GM21529 (cell line): ENCODE data around the gene NCOA1.
"Not testable (repeated sequence)": the region's sequence is repeated elsewhere in the genome, so short reads cannot be mapped to it uniquely, and the experiment has no call there.

Experiments
- ATAC-seq: cut with Tn5 transposase; IDR thresholded peaks from one replicate; pipeline ENCODE4 v1.9.1; 2021; ENCODE audit not compliant: unreplicated experiment

The NCOA1 gene

DNA sequence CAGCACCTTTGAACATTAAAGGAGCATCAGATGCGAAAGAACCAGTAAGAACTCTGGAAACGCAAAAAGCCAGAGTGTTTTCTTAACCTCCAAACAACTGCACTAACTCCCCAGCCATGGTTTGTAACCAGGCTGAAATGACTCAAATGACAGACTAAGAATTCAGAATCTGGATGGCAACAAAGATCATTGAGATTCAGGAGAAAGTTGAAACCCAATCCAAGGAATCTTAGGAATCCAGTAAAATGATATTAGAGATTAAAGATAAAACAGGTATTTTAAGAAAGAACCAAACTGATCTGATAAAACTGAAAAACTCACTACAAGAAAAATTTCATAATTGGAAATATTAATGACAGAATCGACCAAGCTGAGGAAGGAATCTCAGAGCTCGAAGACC, 185.4 kb downstream of the NCOA1 start:
- no peak for ATAC-seq

DNA sequence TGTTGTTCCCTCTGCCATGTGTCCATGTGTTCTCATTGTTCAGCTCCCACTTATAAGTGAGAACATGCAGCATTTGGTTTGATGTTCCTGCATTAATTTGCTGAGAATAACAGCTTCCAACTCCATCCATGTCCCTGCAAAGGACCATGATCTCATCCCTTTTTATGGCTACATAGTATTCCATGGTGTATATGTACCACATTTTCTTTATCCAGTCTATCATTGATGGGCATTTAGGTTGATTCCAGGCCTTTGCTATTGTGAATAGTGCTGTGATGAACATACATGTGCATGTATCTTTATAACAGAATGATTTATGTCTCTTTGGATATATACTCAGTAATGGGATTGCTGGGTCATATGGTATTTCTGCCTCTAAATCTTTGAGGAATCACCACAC, 187.0 kb downstream of the NCOA1 start:
- ATAC-seq: not testable (repeated sequence)

DNA sequence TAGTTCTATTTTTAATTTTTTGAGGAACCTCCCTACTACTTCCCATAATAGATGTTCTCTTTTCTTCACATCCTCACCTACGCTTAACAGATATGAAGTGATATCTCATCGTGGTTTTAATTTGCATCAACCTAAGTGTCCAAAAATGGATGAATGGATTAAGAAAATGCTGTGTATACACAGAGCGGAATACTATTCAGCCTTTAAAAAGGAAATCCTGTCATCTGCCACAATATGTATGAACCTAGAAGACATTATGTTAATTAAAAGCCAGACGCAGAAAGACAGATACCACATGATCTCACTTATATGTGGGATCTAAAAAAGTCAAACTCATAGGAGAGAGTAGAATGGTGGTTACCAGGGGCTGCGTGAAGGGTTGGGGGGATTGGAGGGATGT, 189.1 kb downstream of the NCOA1 start:
- ATAC-seq: no peak

DNA sequence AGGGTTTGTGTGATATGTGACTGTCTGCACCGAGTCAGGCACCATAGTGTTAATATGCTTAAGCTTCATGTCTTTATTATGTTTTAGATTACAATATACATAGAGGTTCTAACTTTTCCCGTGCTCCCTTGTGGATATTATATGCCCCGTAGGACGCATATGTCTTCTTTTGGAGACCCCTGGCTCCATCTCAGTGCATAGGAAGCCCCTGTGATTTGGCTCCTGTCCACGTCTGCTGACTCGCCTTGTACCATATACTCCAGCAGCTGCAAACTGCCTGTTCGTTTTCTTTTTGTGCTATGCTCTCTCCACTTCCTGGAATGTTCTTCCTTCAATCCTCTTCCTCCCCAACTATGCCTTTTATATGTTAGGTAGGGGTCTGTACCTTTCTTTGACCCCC, 191.2 kb downstream of the NCOA1 start:
- no peak for ATAC-seq

DNA sequence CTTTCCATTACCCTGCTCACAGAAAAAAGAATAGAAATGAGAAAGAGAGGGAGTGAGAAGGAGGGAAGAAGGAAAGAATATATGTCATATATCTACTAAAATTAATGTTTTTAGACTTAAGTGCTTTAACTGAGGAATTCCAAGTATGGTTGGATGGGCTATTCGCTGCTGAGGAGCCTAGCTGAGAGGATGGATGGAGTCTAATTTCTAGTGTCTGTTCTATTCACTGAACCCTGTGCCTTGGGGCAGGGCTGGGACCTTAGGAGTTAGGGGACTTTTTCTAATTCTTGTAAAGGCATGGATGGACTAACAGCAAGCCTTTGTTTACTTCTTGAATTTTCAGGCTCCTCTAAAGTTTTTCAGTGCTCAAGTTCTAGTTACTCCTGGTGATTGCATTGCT, 192.4 kb downstream of the NCOA1 start:
- no peak for ATAC-seq

DNA sequence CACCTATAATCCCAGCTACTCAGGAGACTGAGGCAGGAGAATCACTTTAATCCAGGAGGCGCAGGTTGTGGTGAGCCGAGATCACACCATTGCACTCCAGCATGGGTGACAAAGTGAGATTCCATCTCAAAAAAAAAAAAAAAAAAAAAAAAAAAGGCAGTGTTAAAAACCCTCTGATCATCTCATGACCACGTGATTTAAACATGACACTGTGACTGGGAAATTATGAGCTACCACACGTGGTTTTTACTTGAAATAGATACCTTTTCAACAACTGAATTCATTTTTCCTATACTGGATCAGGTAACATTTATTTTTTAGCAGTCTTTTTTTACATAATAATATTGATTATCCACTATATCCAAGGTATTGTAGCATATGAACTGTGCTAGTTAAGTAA, 199.5 kb downstream of the NCOA1 start:
- ATAC-seq: no peak

DNA sequence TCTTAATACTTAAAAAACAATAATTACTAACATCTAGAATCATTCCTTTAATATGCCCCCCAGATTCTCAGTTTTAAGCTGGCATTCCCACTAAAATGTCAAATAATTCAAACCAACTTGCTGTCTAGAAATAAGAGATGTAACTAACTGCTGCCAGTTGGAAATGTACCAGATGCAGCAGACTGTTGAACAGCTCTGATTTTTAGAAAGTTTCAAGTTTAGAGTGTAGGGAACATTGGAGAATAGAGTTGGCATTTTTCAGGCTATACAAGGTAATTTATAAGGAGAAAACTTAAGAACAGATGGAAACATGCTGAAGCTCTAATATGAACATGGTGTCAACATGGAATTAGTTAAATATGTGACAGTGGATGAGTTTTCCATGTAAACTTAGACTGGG, 200.8 kb downstream of the NCOA1 start:
- no peak for ATAC-seq

DNA sequence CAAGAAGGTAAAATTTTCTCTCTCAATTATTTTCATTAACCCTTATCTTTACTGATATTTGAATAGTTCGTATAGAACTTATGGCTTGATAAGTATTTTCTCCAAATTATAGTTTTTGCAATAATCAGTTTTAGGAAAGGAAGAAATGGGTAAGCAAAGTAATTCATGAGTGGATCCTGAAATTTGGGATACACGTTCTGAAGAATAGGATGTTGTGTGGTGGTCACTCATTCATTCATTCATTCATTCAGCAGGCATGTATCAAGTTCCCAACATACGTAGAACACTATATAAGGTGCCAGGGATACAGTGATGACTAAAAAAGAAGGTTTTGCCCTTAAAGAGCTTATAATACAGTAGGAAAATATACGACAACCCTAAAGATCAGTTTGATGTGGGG, 206.7 kb downstream of the NCOA1 start:
- no peak for ATAC-seq

DNA sequence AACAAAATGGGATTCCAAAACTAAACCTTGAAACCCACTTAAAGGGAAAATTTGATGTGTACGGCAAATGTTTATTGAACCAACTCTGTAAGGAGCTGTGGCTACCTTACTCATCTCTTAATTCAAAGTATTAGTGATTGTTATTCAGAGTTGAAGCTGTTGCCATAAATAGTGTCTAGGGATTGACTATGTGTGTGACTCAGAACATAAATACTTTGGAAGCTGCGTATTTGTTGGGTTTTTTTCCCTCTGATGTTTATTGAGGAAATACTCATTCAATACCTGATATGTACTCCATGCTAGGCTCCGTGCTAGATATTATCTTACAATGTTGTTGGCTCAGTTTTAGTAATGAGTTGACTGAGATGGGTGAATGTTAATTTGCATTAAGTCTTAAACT, 211.7 kb downstream of the NCOA1 start:
- ATAC-seq: no peak

DNA sequence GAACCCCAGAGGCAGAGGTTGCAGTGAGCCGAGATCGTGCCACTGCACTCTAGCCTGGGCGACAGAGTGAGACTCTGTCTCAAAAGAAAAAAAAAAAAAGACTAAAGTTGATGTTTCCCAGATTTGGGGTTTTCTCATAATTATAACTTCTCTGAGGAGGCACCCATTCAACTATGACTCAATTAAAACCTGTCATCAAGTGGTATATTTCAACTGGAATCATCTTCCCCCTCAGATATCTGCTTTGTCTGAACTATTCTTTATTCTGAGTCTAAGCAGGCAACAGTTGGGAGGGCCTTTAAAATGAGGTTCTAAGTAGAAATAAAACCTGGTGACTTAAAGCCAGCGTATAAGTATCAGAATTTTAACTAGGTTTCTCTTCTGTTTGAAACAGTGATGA, 213.6 kb downstream of the NCOA1 start:
- no peak for ATAC-seq

DNA sequence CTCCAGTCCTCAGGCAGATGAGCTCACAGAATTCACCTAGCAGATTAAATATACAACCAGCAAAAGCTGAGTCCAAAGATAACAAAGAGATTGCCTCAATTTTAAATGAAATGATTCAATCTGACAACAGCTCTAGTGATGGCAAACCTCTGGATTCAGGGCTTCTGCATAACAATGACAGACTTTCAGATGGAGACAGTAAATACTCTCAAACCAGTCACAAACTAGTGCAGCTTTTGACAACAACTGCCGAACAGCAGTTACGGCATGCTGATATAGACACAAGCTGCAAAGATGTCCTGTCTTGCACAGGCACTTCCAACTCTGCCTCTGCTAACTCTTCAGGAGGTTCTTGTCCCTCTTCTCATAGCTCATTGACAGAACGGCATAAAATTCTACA, 216.1 kb downstream of the NCOA1 start:
- ATAC-seq: no peak

DNA sequence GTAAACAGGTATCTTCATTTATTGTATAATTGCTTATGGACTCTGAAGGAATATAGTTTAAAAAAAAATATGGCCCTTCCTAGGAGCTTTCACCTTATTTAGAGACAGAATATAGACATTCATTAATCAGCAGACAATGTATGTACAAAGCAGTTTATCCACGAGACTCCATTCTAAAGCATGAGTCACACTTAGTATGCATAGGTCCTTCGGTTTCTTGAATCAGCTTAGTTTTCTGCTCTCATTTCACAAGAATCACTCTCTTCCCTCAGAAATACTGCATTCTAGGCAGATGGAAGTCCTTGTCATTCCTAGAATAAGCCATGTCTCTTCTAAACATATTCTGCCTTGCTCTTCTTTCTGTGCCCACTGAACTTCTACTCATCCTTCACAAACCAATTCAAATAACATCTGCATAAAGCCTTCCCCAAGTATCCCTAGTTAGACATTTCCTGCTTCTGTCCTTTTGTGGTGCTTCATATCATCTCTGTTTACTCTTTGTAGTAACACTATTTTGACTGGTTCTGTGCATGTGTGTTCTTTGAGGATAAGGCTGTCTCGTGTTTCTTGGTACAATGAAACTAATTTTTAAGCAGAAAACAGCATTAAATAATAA, 217.6 kb downstream of the NCOA1 start:
- ATAC-seq: no peak

DNA sequence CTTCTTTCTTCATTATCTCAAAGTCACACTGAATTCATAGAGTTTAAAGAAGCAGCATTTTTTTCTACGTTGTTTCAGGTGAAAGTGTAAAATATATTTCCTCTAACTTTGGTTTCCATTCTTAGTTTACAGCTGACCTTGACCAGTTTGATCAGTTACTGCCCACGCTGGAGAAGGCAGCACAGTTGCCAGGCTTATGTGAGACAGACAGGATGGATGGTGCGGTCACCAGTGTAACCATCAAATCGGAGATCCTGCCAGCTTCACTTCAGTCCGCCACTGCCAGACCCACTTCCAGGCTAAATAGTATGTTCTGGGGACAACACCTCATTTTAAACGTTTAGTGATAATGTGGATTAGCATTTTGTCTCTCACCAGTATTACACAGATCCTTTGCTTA, 219.8 kb downstream of the NCOA1 start:
- no peak for ATAC-seq

DNA sequence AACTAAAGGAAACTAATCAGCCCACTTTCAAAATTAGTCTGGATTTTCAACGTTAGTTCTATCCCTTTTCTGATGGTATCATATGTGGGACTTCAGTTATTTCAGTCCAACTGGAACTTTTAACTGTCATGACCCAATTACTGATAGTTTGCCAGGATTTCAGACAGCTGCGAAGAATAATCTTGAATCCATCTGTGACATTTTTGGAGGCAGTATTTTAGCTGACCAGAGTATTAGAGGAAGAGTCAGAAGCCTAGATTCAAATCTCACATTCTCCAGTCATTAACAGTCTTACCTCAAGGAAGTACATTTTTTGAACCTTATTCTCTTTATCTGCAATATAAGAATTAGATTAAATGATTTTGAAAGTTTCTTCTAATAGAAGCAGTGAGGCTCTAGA, 220.8 kb downstream of the NCOA1 start:
- ATAC-seq: no peak

DNA sequence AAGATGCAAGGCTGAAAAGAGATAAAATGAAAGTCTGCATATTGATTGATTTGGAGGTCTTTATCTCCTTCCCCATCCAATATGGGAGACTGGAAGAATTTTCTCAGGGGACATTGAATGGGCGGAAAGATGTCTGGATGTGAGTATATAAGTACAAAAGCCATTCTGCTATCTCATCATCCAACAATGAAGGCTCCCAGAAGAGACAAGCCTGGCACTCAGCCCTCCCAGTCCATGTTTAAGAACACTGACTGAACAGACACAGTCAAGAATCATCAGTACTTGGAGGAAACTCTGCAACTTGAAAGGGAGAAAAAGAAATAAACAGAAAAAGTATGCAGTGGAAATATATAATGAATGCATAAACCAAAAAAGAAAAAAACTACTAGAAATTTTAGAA, 221.2 kb downstream of the NCOA1 start:
- no peak for ATAC-seq

DNA sequence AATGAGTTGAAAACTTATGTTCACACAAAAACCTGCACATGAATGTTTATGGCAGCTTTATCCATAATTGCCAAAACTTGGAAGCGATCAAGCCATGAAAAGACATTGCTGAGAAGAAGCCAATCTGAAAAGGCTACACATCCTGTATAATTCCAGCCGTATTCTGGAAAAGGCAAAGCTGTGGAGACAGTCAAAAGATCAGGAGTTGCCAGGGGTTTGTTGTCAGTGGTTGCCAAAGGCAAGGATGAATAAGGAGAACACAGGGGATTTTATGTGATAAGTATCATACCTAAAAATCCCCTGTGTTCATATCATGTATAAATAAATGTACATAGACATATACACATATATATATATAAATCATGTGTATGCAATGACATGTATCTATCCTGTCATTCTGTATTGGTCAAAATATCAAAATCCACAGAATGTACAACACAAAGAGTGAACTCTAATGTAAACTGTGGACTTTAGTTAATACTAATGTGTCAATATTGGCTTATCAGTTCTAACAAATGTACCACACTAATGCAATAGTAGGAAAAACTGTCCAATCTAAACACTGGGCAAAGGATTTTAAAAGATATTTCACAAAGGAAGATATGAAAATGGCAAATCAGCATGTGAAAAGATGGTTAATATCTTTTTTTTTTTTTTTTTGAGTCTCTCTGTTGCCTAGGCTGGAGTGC, 226.4 kb downstream of the NCOA1 start:
- no peak for ATAC-seq

DNA sequence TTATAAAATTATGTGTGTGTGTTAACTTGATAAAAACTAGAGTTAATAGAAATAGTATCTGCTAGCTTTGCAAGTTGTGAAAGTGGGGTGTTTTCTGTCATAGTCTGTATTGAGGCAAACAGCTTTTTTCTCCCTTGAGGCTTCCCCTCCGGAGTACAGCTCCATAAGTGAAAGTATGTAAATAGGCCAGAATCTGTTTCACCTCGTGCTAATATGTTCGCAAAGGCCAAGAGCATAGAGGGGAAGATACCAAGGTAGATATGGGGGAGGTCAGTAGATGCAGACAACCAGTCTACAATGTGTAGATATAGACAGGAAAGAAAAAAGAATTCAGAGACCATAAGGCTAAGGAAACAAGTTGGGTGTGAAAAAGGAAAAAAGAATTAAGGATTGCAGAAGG, 229.3 kb downstream of the NCOA1 start:
- ATAC-seq: peak; percentile 93

DNA sequence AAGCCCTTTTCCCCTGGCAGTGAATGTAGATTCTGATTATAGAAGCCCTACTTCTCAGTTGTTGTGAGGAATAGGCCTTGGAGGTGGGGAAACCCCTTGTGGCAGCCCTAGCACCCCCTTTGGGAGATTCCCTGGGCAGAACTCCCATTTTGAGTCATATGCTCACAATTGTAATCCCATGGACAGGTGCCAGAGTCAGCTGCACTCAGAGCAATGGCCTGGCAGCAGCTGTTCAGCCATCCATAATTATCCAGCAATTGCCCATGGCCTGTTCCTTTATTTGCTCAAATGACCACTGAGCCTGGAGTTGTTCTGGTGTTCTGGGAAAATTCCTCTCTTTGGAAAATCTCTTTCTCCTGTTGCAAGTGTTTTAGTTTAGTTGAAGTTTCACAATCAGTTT, 230.4 kb downstream of the NCOA1 start:
- no peak for ATAC-seq

DNA sequence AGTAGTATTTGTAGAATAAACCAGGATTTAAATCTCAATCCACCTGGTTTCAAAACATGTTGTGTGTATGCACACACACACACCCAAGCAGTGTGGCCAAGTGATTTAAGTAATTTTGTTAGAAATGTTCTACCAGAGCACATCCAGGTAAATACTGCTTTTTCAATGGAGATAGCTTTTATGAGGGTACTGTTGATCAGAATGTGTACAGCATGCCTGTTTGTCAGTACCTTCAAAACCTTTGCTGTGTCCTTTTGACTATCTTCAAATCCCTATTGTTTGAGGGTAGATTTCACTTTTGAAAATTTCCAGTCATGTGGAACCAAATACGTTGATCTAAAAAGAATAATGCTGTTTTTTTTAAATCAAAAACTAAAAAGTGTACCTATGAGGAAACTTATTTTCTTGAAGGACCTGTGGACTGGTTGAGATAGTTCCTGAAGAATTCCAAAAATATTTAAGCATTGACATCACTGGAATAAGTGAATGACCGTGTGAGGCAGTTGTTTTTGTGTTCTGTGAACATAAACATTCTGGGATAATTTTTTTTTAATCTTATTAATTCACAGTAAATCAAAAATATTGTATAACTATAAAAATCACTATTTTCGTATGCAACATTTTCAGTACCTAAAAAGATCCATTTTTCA, 231.2 kb downstream of the NCOA1 start:
- ATAC-seq: no peak

DNA sequence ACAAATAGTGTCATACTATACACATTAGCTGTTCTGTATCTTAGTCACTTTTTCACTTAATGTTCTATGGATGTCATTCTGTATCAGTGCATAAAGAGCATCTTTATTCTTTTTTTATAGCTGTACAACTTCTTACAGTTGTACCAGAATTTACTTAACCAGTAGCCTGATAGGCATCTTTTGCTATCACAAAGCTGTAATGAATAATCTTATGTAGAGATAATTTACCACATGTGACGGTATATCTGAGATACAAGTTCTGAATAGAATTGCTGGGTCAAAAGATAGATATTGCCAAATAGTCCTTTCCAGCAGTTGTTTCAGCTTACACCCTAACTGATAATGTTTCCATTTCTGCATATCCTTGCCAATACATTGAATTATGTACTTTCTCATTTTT, 232.1 kb downstream of the NCOA1 start:
- ATAC-seq: no peak

DNA sequence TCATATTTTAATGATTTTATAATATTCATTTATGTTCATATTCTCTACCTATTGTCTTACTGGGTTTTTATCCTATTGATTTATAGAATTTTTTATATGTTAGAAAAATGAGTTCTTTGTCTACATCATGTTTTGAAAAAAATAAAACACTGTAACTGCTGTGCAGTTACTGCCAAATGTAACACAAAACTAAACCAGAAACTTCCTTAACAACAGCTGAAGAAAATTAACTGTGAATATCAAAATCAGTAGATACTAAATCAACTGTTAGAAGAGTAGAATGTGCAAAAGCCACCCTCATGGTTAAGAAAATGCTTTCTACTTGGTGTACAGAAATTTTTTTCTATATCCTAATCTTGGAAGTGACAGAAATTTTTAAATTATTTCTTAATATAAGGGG, 232.6 kb downstream of the NCOA1 start:
- ATAC-seq: no peak

DNA sequence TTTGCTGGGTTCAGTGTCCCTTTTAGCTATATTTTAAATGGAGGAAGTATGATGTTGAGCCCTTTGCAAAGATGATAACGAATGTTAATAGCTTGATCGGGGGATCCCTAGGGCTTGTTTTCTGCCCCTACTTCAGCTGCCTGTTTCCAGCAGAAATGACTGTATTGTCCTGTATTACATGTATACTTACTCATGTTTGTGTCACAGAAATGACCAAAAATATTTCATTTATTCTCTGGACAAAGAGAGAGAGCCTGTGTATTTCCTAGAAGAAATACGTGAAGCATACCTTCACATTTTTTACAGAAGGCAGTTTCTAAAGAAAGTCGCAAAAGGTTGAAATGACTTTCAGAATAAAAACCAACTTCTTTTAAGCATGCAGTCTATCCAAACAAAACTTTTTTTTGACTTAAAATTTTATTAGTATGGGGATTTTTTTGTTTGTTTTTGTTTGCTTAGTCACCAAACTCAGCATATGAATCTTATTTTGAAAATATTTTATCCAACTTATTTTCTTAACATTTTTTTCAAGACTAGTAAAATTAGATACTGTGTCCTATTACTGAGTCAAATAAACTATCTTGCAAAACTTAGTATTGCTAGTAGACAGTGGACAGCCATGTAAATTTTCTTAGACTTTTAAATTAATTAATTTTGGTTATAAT, 233.2 kb downstream of the NCOA1 start:
- no peak for ATAC-seq
